ENCODE data around the gene WBP2. TPM values are rescaled to one million over a fixed set of nuclear protein-coding genes. Genes with fewer than 3 reads are reported as not detected.

The WBP2 gene
- total RNA-seq, 2 donors from 2014 or later: 100.0 to 163 TPM

DNA sequence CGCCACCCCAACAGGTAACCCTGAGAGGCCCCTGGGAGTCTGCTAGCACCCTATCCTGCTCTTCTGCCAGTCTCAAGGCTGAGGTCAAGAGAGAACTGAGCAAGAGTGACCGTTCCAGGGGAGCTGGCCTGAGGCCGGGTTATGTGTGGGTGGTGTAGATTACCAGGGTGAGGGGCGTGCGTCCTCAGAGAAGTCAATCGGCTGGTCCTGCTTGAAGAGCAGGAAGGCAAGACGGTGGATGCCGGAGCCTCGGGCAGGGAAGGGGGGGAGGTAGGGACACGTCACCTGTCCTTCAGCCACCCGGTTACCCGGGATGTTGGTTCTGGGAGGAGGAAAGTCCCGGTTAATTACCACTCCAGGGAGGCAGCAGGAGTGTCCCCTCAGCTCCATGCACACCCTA lies 44.2 kb upstream of the WBP2 start:
- Histone ChIP-seq H3K9me3 (no peaks in the 10 kb centered on the region), H3K27me3 (no peaks in the 10 kb centered on the region), H3K4me1 (peaks cover 0 to 32% of the 10 kb centered on the region in 2 donors), H3K36me3 (peaks cover 39% of the 10 kb centered on the region), H3K4me3 (no peak overlapping the region), H3K27ac (no peak overlapping the region)
- DNase-seq (ENCODE audit: low spot score): no peak
- TF ChIP-seq, protein P1, sequence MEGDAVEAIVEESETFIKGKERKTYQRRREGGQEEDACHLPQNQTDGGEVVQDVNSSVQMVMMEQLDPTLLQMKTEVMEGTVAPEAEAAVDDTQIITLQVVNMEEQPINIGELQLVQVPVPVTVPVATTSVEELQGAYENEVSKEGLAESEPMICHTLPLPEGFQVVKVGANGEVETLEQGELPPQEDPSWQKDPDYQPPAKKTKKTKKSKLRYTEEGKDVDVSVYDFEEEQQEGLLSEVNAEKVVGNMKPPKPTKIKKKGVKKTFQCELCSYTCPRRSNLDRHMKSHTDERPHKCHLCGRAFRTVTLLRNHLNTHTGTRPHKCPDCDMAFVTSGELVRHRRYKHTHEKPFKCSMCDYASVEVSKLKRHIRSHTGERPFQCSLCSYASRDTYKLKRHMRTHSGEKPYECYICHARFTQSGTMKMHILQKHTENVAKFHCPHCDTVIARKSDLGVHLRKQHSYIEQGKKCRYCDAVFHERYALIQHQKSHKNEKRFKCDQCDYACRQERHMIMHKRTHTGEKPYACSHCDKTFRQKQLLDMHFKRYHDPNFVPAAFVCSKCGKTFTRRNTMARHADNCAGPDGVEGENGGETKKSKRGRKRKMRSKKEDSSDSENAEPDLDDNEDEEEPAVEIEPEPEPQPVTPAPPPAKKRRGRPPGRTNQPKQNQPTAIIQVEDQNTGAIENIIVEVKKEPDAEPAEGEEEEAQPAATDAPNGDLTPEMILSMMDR (IDR thresholded peaks at IDR 0.05): no peak

DNA sequence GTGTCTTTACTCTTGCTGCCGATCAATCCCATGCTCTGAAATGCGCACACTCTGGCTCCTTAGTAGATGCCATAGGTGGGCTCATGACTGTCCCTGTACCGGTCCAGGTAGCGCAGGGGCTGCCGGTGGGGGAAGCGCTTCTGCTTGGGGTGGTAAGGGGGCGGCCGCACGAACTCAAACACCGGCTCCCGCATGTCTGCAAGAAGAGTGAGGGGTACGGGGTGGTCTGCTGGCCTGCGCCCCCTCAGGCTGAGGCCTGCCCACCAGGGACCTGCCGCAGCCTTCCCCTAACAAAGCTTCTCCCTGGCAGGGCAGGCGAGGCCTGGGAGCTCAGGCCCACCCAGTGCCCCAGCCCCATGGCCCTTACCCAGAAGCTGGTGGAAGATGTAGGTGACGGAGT lies 43.7 kb upstream of the WBP2 start:
- DNase-seq (ENCODE audit: low spot score): no peak
- no peaks in the 10 kb centered on the region for H3K9me3 ChIP-seq
- no peaks in the 10 kb centered on the region for H3K27me3 ChIP-seq
- H3K36me3 ChIP-seq: peaks cover 39% of the 10 kb centered on the region
- H3K4me3 ChIP-seq: no peak overlapping the region
- H3K27ac ChIP-seq: no peak overlapping the region
- TF ChIP-seq, protein P1 (IDR thresholded peaks at IDR 0.05): no peak
- peaks cover 0 to 31% of the 10 kb centered on the region in 2 donors for H3K4me1 ChIP-seq

DNA sequence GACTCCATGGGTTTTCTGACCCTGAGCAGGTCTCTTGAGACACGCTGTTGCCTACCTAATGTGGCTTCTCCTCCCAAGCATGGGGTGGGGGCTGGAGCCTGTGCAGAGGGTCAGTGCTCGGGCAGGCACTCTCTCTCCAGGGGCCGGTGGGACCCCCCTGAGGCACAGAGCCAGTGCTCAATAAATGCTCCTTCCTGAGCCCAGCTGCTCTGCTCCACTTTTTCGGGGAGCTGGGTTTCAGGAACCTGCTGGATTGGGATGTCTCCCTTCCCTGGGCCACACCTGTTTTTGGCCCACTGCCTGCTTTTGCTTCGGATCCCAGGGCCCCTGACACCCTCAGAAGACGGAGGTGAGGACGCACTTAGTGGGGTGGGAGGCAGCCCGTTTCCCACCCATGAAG lies 42.9 kb upstream of the WBP2 start:
- Histone ChIP-seq H3K27me3 (no peaks in the 10 kb centered on the region), H3K9me3 (no peaks in the 10 kb centered on the region), H3K36me3 (peaks cover 39% of the 10 kb centered on the region), H3K4me3 (no peak overlapping the region), H3K27ac (no peak overlapping the region), H3K4me1 (peaks cover 0 to 27% of the 10 kb centered on the region in 2 donors)
- TF ChIP-seq, protein P1 (IDR thresholded peaks at IDR 0.05): no peak
- DNase-seq (ENCODE audit: low spot score): no peak

DNA sequence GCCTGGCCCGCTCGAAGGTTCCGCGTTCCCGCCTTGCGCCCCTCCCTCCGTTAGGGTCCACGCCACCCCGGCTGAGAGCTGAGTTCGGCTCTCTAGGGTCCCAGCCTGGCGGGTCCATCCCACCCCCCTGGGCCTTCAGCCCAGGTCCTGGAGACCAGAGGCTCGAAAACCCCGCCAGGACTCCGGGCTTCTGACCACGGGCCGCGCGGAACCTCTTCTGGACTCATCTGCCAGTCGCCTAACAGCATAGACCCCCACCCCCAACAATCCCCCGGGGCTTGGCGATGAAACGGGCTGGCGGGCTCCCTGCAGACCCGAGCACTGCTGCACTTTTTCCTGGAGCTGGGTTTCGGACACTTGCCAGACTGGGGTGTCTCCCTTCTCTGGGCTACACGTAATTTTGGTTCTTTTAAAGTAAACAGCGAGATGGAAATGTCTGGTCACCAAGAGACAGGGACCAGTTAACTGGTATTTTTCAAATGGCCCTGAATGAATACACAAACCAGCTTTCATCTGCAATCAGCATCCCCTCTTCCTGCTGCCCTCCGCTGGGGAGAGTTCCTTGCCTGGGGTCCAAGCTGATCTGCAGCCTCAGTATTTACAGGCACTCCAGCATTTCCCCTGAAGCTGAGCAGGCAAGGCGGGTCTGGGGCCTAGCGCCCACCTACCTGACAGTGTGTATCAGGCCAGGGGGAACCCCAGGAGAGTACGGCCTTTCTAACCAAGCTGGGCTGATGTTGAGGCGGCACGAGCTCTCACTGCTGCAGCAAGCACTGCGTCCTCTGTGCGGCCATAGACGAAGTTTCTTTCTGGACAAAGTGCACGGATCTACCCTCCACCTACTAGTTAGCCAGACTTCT lies 42.3 kb upstream of the WBP2 start:
- H3K9me3 ChIP-seq: no peaks in the 10 kb centered on the region
- peak overlapping the region; percentile 63 to 74 for H3K4me3 ChIP-seq
- DNase-seq (ENCODE audit: low spot score): no peak
- H3K4me1 ChIP-seq: peaks cover 0 to 27% of the 10 kb centered on the region in 2 donors
- TF ChIP-seq, protein P1 (IDR thresholded peaks at IDR 0.05): no peak
- peak overlapping the region; percentile 91 for H3K27ac ChIP-seq
- no peaks in the 10 kb centered on the region for H3K27me3 ChIP-seq
- peaks cover 41% of the 10 kb centered on the region for H3K36me3 ChIP-seq

DNA sequence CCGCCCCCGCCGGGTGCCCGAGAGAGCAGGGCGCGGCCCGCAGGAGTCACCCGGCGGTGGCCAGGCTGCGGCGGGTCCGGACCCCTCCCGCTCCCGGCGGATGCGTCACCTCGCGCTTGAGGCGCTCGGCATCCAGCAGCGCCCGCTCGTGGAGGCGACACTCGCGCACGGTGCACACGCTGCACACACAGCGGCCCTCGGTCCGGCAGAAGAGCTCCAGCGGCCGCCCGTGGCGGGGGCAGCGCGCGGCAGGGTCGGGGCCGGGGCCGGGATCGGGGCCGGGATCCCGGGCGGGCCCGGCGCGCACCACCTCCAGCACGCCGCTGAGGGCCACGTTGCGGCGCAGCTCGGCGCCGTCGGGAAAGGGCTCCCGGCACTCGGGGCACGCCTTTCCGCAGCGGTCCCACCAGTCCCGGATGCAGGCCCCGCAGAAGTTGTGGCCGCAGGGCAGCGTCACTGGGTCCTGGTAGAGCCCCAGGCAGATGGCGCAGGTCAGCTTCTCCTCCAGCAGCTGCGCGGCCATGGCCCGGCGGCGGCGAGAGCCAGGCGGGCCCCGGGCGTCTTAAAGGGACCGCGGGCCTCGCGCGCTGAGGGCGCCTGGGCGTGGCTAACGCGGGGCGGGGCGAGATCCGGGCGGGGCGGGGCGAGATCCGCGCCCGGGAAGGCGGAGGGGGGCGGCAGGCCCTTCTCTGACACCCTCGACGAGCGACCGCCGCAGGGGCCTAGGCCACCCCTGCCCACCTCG lies 41.5 kb upstream of the WBP2 start, which contains the start of gene TRIM65:
TSS of gene TRIM65 (minus strand) at position 537 of the 745 bp plus-strand sequence. CDS start at position 523, 14 bp downstream.
- H3K9me3 ChIP-seq: no peaks in the 10 kb centered on the region
- H3K4me3 ChIP-seq: peak within 1 kb of the TSS; percentile 63 to 74
- peak; percentile 89 for DNase-seq (ENCODE audit: low spot score)
- TF ChIP-seq, protein P1 (IDR thresholded peaks at IDR 0.05): peak; percentile 62 to 71
- peaks cover 0 to 27% of the 10 kb centered on the region in 2 donors for H3K4me1 ChIP-seq
- H3K27me3 ChIP-seq: no peaks in the 10 kb centered on the region
- H3K36me3 ChIP-seq: peaks cover 45% of the 10 kb centered on the region
- H3K27ac ChIP-seq: peak within 1 kb of the TSS; percentile 91
